ENCODE results near the gene ROR1. TPM values are rescaled to one million over a fixed set of nuclear protein-coding genes. Genes with fewer than 3 reads are reported as not detected.

Gene ROR1
- total RNA-seq, 1 donor from 2014 or later, result 81.4 TPM

GRCh38 chr1:63973005-63973419 lies 199.2 kb downstream of the ROR1 start:
- no peak overlapping the region for H3K4me3 Mint-ChIP-seq
- H3K27ac Mint-ChIP-seq, result peak overlapping the region; percentile 93
- peaks cover 12% of the 10 kb centered on the region for H3K9me3 Mint-ChIP-seq
- peaks cover 18% of the 10 kb centered on the region for H3K36me3 Mint-ChIP-seq
- H3K4me1 Mint-ChIP-seq, result peaks cover 61% of the 10 kb centered on the region
- TF ChIP-seq CTCF (IDR thresholded peaks at IDR 0.05; ENCODE audit: unreplicated experiment), result no peak
- DNase-seq (ENCODE audit: low spot score in 2 of 2, unreplicated experiment in 2 of 2), result no peak
- no peaks in the 10 kb centered on the region for H3K27me3 Mint-ChIP-seq (ENCODE audit: low read depth)

GRCh38 chr1:63974966-63975365 lies 201.1 kb downstream of the ROR1 start:
- no peak overlapping the region for H3K27ac Mint-ChIP-seq
- DNase-seq (ENCODE audit: low spot score in 2 of 2, unreplicated experiment in 2 of 2), result no peak
- no peak for TF ChIP-seq CTCF (IDR thresholded peaks at IDR 0.05; ENCODE audit: unreplicated experiment)
- no peak overlapping the region for H3K4me3 Mint-ChIP-seq
- H3K27me3 Mint-ChIP-seq (ENCODE audit: low read depth), result no peaks in the 10 kb centered on the region
- peaks cover 8% of the 10 kb centered on the region for H3K9me3 Mint-ChIP-seq
- peaks cover 53% of the 10 kb centered on the region for H3K4me1 Mint-ChIP-seq
- H3K36me3 Mint-ChIP-seq, result peaks cover 12% of the 10 kb centered on the region

GRCh38 chr1:63975481-63975880 lies 201.7 kb downstream of the ROR1 start:
- H3K27me3 Mint-ChIP-seq (ENCODE audit: low read depth), result no peaks in the 10 kb centered on the region
- no peak overlapping the region for H3K27ac Mint-ChIP-seq
- peaks cover 3% of the 10 kb centered on the region for H3K9me3 Mint-ChIP-seq
- DNase-seq (ENCODE audit: low spot score in 2 of 2, unreplicated experiment in 2 of 2), result no peak
- peaks cover 53% of the 10 kb centered on the region for H3K4me1 Mint-ChIP-seq
- H3K4me3 Mint-ChIP-seq, result no peak overlapping the region
- H3K36me3 Mint-ChIP-seq, result peaks cover 8% of the 10 kb centered on the region
- no peak for TF ChIP-seq CTCF (IDR thresholded peaks at IDR 0.05; ENCODE audit: unreplicated experiment)

- no peaks in the 10 kb centered on the region for H3K27me3 Mint-ChIP-seq (ENCODE audit: low read depth)
- H3K9me3 Mint-ChIP-seq, result no peaks in the 10 kb centered on the region
- H3K4me3 Mint-ChIP-seq, result no peak overlapping the region
- no peak for DNase-seq (ENCODE audit: low spot score in 2 of 2, unreplicated experiment in 2 of 2)
- peaks cover 53% of the 10 kb centered on the region for H3K4me1 Mint-ChIP-seq
- no peak for TF ChIP-seq CTCF (IDR thresholded peaks at IDR 0.05; ENCODE audit: unreplicated experiment)
- no peak overlapping the region for H3K27ac Mint-ChIP-seq
- H3K36me3 Mint-ChIP-seq, result peaks cover 6% of the 10 kb centered on the region
Measured at GRCh38 chr1:63976006-63976405, 202.2 kb downstream of the ROR1 start.

- no peak for DNase-seq (ENCODE audit: low spot score in 2 of 2, unreplicated experiment in 2 of 2)
- H3K27ac Mint-ChIP-seq, result no peak overlapping the region
- H3K36me3 Mint-ChIP-seq, result peaks cover 6% of the 10 kb centered on the region
- no peak for TF ChIP-seq CTCF (IDR thresholded peaks at IDR 0.05; ENCODE audit: unreplicated experiment)
- no peaks in the 10 kb centered on the region for H3K27me3 Mint-ChIP-seq (ENCODE audit: low read depth)
- H3K4me3 Mint-ChIP-seq, result no peak overlapping the region
- H3K9me3 Mint-ChIP-seq, result no peaks in the 10 kb centered on the region
- H3K4me1 Mint-ChIP-seq, result peaks cover 56% of the 10 kb centered on the region
Measured at GRCh38 chr1:63977466-63977865, 203.6 kb downstream of the ROR1 start.

All from mesothelial cell of epicardium (in vitro differentiated cells).